NCI-H1436 treated with DMSO at 0.1 percent for 48 hours (cell line): ENCODE data around the gene STRAP.
"Not testable (repeated sequence)": the region's sequence is repeated elsewhere in the genome, so short reads cannot be mapped to it uniquely, and the experiment has no call there.

Experiments
- DNase-seq: peaks from one replicate; lab custom pipeline; 2025; lab: John Stamatoyannopoulos, UW

Gene STRAP

GRCh38 chr12:15873556-15873955 lies 8.6 kb upstream of the STRAP start:
- DNase-seq: no peak

GRCh38 chr12:15874556-15875145 lies 7.5 kb upstream of the STRAP start:
- DNase-seq: not testable (repeated sequence)

- no peak for DNase-seq
Measured at GRCh38 chr12:15875863-15876262, 6.3 kb upstream of the STRAP start.

GRCh38 chr12:15879413-15879812 lies 2.8 kb upstream of the STRAP start:
- no peak for DNase-seq

GRCh38 chr12:15880721-15881120 lies 1.5 kb upstream of the STRAP start:
- DNase-seq: no peak

GRCh38 chr12:15883536-15883935 lies 1.3 kb downstream of the STRAP start:
- DNase-seq: no peak

GRCh38 chr12:15886372-15887042 lies 4.3 kb downstream of the STRAP start:
- DNase-seq: no peak

GRCh38 chr12:15887043-15887817 lies 5.0 kb downstream of the STRAP start:
- DNase-seq: no peak

- DNase-seq: no peak
Measured at GRCh38 chr12:15892645-15893259, 10.6 kb downstream of the STRAP start.

GRCh38 chr12:15893260-15893659 lies 11.1 kb downstream of the STRAP start:
- no peak for DNase-seq

- DNase-seq: no peak
Measured at GRCh38 chr12:15896867-15897266, 14.7 kb downstream of the STRAP start.

- DNase-seq: no peak
Measured at GRCh38 chr12:15897433-15897832, 15.2 kb downstream of the STRAP start.

GRCh38 chr12:15899282-15899870 lies 17.2 kb downstream of the STRAP start:
- DNase-seq: no peak

GRCh38 chr12:15904378-15904920 lies 22.3 kb downstream of the STRAP start:
- no peak for DNase-seq

- no peak for DNase-seq
Measured at GRCh38 chr12:15910468-15910863, 28.3 kb downstream of the STRAP start.

GRCh38 chr12:15910864-15911721 lies 28.9 kb downstream of the STRAP start, which contains the start of gene DERA:
Gene DERA (plus strand): TSS chr12:15911332. CDS start chr12:15911384, 52 bp downstream.
- DNase-seq: peak; percentile 18

- not testable (repeated sequence) for DNase-seq
Measured at GRCh38 chr12:15911931-15912330, 29.7 kb downstream of the STRAP start.

- not testable (repeated sequence) for DNase-seq
Measured at GRCh38 chr12:15914131-15914530, 31.9 kb downstream of the STRAP start.

GRCh38 chr12:15918066-15918465 lies 35.9 kb downstream of the STRAP start:
- DNase-seq: no peak

GRCh38 chr12:15919418-15919817 lies 37.2 kb downstream of the STRAP start:
- no peak for DNase-seq

GRCh38 chr12:15924956-15925355 lies 42.8 kb downstream of the STRAP start:
- DNase-seq: no peak
